Naive thymus-derived CD4-positive, alpha-beta T cell (primary cell): ENCODE data around the gene EIF4G3. TPM values are rescaled to one million over a fixed set of nuclear protein-coding genes. Genes with fewer than 3 reads are reported as not detected.

Experiments used
- ATAC-seq: fragments of 150-1000 bp; cut with Tn5 transposase; 2 replicates; pipeline ENCODE4 v1.10.0; 2021; ENCODE audit warnings: mild to moderate bottlenecking, moderate library complexity
- CTCF ChIA-PET: fragments of 350-600 bp; sonication (Branson Sonifier 250); formaldehyde crosslinking; loops from one replicate; lab custom pipeline; 2021; ENCODE audit warnings: antibody characterized with exemption; lab: Charles Lee
- POLR2A ChIA-PET: fragments of 350-600 bp; sonication (Branson Sonifier 250); formaldehyde crosslinking; loops from one replicate; lab custom pipeline; 2021; ENCODE audit warnings: antibody characterized with exemption, inconsistent platforms; lab: Charles Lee
- DNase-seq, 9 donors: peaks; one replicate each; pipeline versions ENCODE4 v3.0.0 to v3.0.0-alpha.2; 2020 to 2022; ENCODE audit warnings: mixed read lengths in 1 of 9
- H3K27ac ChIP-seq: one replicate; pipeline ENCODE4 v1.7.0; 2013; ENCODE audit warnings: mild to moderate bottlenecking, low read depth, low read length, moderate library complexity
- H3K27me3 ChIP-seq, 2 donors: one replicate each; pipeline ENCODE4 v1.7.0; 2013; ENCODE audit warnings: low read length in 2 of 2, mild to moderate bottlenecking in 2 of 2, moderate library complexity in 2 of 2; ENCODE audit not compliant: control insufficient read depth in 2 of 2, insufficient read depth in 2 of 2
- H3K36me3 ChIP-seq, 3 experiments: 1 replicate in 2 of 3; 2 replicates in 1 of 3; pipeline ENCODE4 v1.7.0; 2013; ENCODE audit warnings: low read length in 3 of 3, mild to moderate bottlenecking in 3 of 3, moderate library complexity in 1 of 3; ENCODE audit not compliant: insufficient read depth in 3 of 3, control insufficient read depth in 2 of 3
- H3K4me1 ChIP-seq, 2 donors: one replicate each; pipeline ENCODE4 v1.7.0; 2013; ENCODE audit warnings: low read length in 2 of 2, mild to moderate bottlenecking in 2 of 2, moderate library complexity in 1 of 2; ENCODE audit not compliant: control insufficient read depth in 2 of 2, insufficient read depth in 2 of 2
- H3K4me3 ChIP-seq: 2 replicates; pipeline ENCODE4 v1.7.0; 2013; ENCODE audit warnings: mild to moderate bottlenecking, low read length
- H3K9me3 ChIP-seq, 3 experiments: 1 replicate in 2 of 3; 2 replicates in 1 of 3; pipeline ENCODE4 v1.7.0; 2013; ENCODE audit warnings: low read length in 3 of 3; ENCODE audit not compliant: control insufficient read depth in 2 of 3
- H3K27ac Mint-ChIP-seq, 9 donors: one replicate each; pipeline ENCODE4 v1.8.0; 2020 to 2022; ENCODE audit warnings: mixed read lengths in 9 of 9, mild to moderate bottlenecking in 8 of 9, moderate library complexity in 5 of 9, inconsistent platforms in 2 of 9
- H3K27me3 Mint-ChIP-seq, 5 donors: one replicate each; pipeline ENCODE4 v1.8.0; 2021 to 2022; ENCODE audit warnings: mixed read lengths in 5 of 5, mild to moderate bottlenecking in 1 of 5
- H3K36me3 Mint-ChIP-seq, 5 donors: one replicate each; pipeline ENCODE4 v1.8.0; 2020 to 2022; ENCODE audit warnings: mixed read lengths in 5 of 5, mild to moderate bottlenecking in 3 of 5, inconsistent platforms in 1 of 5
- H3K4me1 Mint-ChIP-seq, 7 donors: one replicate each; pipeline ENCODE4 v1.8.0; 2020 to 2022; ENCODE audit warnings: mixed read lengths in 7 of 7, mild to moderate bottlenecking in 3 of 7, inconsistent platforms in 1 of 7
- H3K4me3 Mint-ChIP-seq, 10 donors: one replicate each; pipeline ENCODE4 v1.8.0; 2020 to 2022; ENCODE audit warnings: mild to moderate bottlenecking in 10 of 10, mixed read lengths in 10 of 10, moderate library complexity in 6 of 10, inconsistent platforms in 2 of 10
- H3K9me3 Mint-ChIP-seq, 11 donors: one replicate each; pipeline ENCODE4 v1.8.0; 2020 to 2022; ENCODE audit warnings: mixed read lengths in 11 of 11, mild to moderate bottlenecking in 4 of 11, inconsistent platforms in 1 of 11, moderate library complexity in 1 of 11
- intact Hi-C, 2 donors: fragments of 100-400 bp; cut with micrococcal nuclease; formaldehyde crosslinking; loops; one replicate each; pipeline ENCODE4 v1.15.1; 2023
- polyA plus RNA-seq, 2 donors: library from polyadenylated mRNA; unstranded; fragments of 300-500 nt; fragmentation: Illumina TruSeq; gene quantifications; one replicate each; pipeline ENCODE4 v1.2.3, GENCODE V29; 2021
- total RNA-seq, 6 experiments: library from RNA in 5 of 6; stranded (reverse) in 5 of 6; gene quantifications; 1 replicate in 5 of 6; 2 replicates in 1 of 6; pipeline ENCODE4 v1.2.3 and lab custom pipeline; 2021 to 2026

Gene EIF4G3
- total and polyA plus RNA-seq, 7 experiments from 2014 or later: 3.3 to 46.3 (median 16.4) TPM

- no peaks in the 10 kb centered on the region for H3K9me3 ChIP-seq
- H3K27ac ChIP-seq: no peak overlapping the region
- peak overlapping the region in 1 of 9 donors; percentile 7 for H3K27ac Mint-ChIP-seq
- H3K4me1 ChIP-seq: no peaks in the 10 kb centered on the region
- H3K9me3 Mint-ChIP-seq: no peaks in the 10 kb centered on the region
- H3K4me3 ChIP-seq: no peak overlapping the region
- no peak overlapping the region for H3K4me3 Mint-ChIP-seq
- H3K4me1 Mint-ChIP-seq: peaks cover 0 to 6% (median 0%) of the 10 kb centered on the region in 7 donors
- no peaks in the 10 kb centered on the region for H3K27me3 Mint-ChIP-seq
- POLR2A ChIA-PET: no interaction called here
- CTCF ChIA-PET: no interaction called here
- ATAC-seq: no peak
- H3K36me3 ChIP-seq: peaks cover 0 to 4% (median 0%) of the 10 kb centered on the region in 3 experiments
- no peaks in the 10 kb centered on the region for H3K27me3 ChIP-seq
- no peak for DNase-seq
- intact Hi-C loops: no loop called here
- H3K36me3 Mint-ChIP-seq: peaks cover 2 to 38% (median 5%) of the 10 kb centered on the region in 5 donors
Observed at GRCh38 chr1:20947409-20947808, 229.3 kb downstream of the EIF4G3 start.

- H3K36me3 ChIP-seq: peaks cover 0 to 1% (median 0%) of the 10 kb centered on the region in 3 experiments
- no peak overlapping the region for H3K27ac ChIP-seq
- peaks cover 11 to 24% (median 18%) of the 10 kb centered on the region in 7 donors for H3K4me1 Mint-ChIP-seq
- no peak for ATAC-seq
- no peak overlapping the region for H3K27ac Mint-ChIP-seq
- H3K9me3 Mint-ChIP-seq: peaks cover 0 to 1% (median 0%) of the 10 kb centered on the region in 11 donors
- peaks cover 3 to 30% (median 22%) of the 10 kb centered on the region in 5 donors for H3K36me3 Mint-ChIP-seq
- no peak overlapping the region for H3K4me3 ChIP-seq
- POLR2A ChIA-PET: no interaction called here
- H3K27me3 ChIP-seq: no peaks in the 10 kb centered on the region
- no peaks in the 10 kb centered on the region for H3K9me3 ChIP-seq
- H3K4me1 ChIP-seq: peaks cover 10 to 11% of the 10 kb centered on the region in 2 donors
- DNase-seq: no peak
- CTCF ChIA-PET: no interaction called here
- intact Hi-C loops: loop anchor here in 1 of 2 donors (10.0 kb wide), 1 partner anchor 238 kb away; the partner anchor contains the start of gene EIF4G3
- H3K4me3 Mint-ChIP-seq: no peak overlapping the region
- H3K27me3 Mint-ChIP-seq: no peaks in the 10 kb centered on the region
Observed at GRCh38 chr1:20936621-20937020, 240.1 kb downstream of the EIF4G3 start.

- Histone ChIP-seq H3K27me3 (no peaks in the 10 kb centered on the region), H3K9me3 (no peaks in the 10 kb centered on the region), H3K4me3 (no peak overlapping the region), H3K36me3 (no peaks in the 10 kb centered on the region), H3K4me1 (peaks cover 10 to 11% of the 10 kb centered on the region in 2 donors), H3K27ac (no peak overlapping the region)
- H3K27me3 Mint-ChIP-seq: no peaks in the 10 kb centered on the region
- H3K36me3 Mint-ChIP-seq: peaks cover 0 to 27% (median 18%) of the 10 kb centered on the region in 5 donors
- intact Hi-C loops: loop anchor here in 1 of 2 donors (10.0 kb wide), 1 partner anchor 239 kb away; the partner anchor contains the start of gene EIF4G3
- ChIA-PET CTCF (no interaction called here), POLR2A (no interaction called here)
- H3K4me3 Mint-ChIP-seq: no peak overlapping the region
- ATAC-seq: no peak
- peaks cover 11 to 22% (median 16%) of the 10 kb centered on the region in 7 donors for H3K4me1 Mint-ChIP-seq
- DNase-seq: no peak
- H3K27ac Mint-ChIP-seq: no peak overlapping the region
- H3K9me3 Mint-ChIP-seq: no peaks in the 10 kb centered on the region
Observed at GRCh38 chr1:20936216-20936615, 240.5 kb downstream of the EIF4G3 start.

GRCh38 chr1:20935717-20936116, 241.0 kb downstream of the EIF4G3 start:
- H3K4me3 ChIP-seq: no peak overlapping the region
- H3K27me3 ChIP-seq: no peaks in the 10 kb centered on the region
- no peak overlapping the region for H3K27ac Mint-ChIP-seq
- DNase-seq: no peak
- H3K9me3 ChIP-seq: no peaks in the 10 kb centered on the region
- no peaks in the 10 kb centered on the region for H3K36me3 ChIP-seq
- ChIA-PET CTCF (no interaction called here), POLR2A (no interaction called here)
- peaks cover 0 to 29% (median 16%) of the 10 kb centered on the region in 5 donors for H3K36me3 Mint-ChIP-seq
- H3K4me1 Mint-ChIP-seq: peaks cover 11 to 24% (median 16%) of the 10 kb centered on the region in 7 donors
- H3K27me3 Mint-ChIP-seq: no peaks in the 10 kb centered on the region
- no peak for ATAC-seq
- H3K4me1 ChIP-seq: peaks cover 10 to 15% of the 10 kb centered on the region in 2 donors
- intact Hi-C loops: loop anchor here in 1 of 2 donors (10.0 kb wide), 1 partner anchor 239 kb away; the partner anchor contains the start of gene EIF4G3
- no peak overlapping the region for H3K27ac ChIP-seq
- no peaks in the 10 kb centered on the region for H3K9me3 Mint-ChIP-seq
- H3K4me3 Mint-ChIP-seq: no peak overlapping the region

- Histone ChIP-seq H3K36me3 (no peaks in the 10 kb centered on the region), H3K27ac (no peak overlapping the region), H3K4me1 (peaks cover 10 to 15% of the 10 kb centered on the region in 2 donors), H3K27me3 (no peaks in the 10 kb centered on the region), H3K9me3 (no peaks in the 10 kb centered on the region), H3K4me3 (no peak overlapping the region)
- Mint-ChIP-seq H3K36me3 (peaks cover 0 to 34% (median 12%) of the 10 kb centered on the region in 5 donors), H3K27ac (peak overlapping the region in 5 of 9 donors; percentile 15 to 74 (median 56)), H3K4me1 (peaks cover 11 to 24% (median 16%) of the 10 kb centered on the region in 7 donors), H3K9me3 (no peaks in the 10 kb centered on the region), H3K4me3 (peak overlapping the region in 2 of 10 donors; percentile 1 to 54), H3K27me3 (no peaks in the 10 kb centered on the region)
- ATAC-seq (peak; percentile 64), DNase-seq (no peak)
- intact Hi-C loops: loop anchor here in 1 of 2 donors (10.0 kb wide), 1 partner anchor 242 kb away; the partner anchor contains the start of gene EIF4G3
- ChIA-PET POLR2A (no interaction called here), CTCF (interaction anchor here (0.6 to 0.7 kb wide), 3 partner anchors 63 to 1591 kb away, joined by 3 to 4 read pairs (median 3); no protein-coding TSS in a partner anchor)
Observed at GRCh38 chr1:20932437-20932977, 244.2 kb downstream of the EIF4G3 start.

- Histone ChIP-seq H3K36me3 (no peaks in the 10 kb centered on the region), H3K27ac (no peak overlapping the region), H3K4me1 (peaks cover 10 to 15% of the 10 kb centered on the region in 2 donors), H3K9me3 (no peaks in the 10 kb centered on the region), H3K27me3 (no peaks in the 10 kb centered on the region), H3K4me3 (no peak overlapping the region)
- intact Hi-C loops: loop anchor here in 1 of 2 donors (10.0 kb wide), 1 partner anchor 243 kb away; the partner anchor contains the start of gene EIF4G3
- Mint-ChIP-seq H3K4me3 (peak overlapping the region in 1 of 10 donors; percentile 54), H3K27me3 (no peaks in the 10 kb centered on the region), H3K36me3 (peaks cover 0 to 36% (median 10%) of the 10 kb centered on the region in 5 donors), H3K9me3 (no peaks in the 10 kb centered on the region), H3K27ac (peak overlapping the region in 4 of 9 donors; percentile 35 to 74 (median 62)), H3K4me1 (peaks cover 11 to 24% (median 16%) of the 10 kb centered on the region in 7 donors)
- DNase-seq: no peak
- no peak for ATAC-seq
- POLR2A ChIA-PET: no interaction called here
- CTCF ChIA-PET: interaction anchor here (0.6 to 0.7 kb wide), 2 partner anchors 64 to 1590 kb away, joined by 3 to 4 read pairs; no protein-coding TSS in a partner anchor
Observed at GRCh38 chr1:20931930-20932436, 244.7 kb downstream of the EIF4G3 start.
